Spleen (tissue), 11 donors: Measurements from ENCODE around the gene NUDT17. TPM values are rescaled to one million over a fixed set of nuclear protein-coding genes. Genes with fewer than 3 reads are reported as not detected.

ENCODE experiments used
- DNase-seq: peaks from one replicate; pipeline ENCODE4 v3.0.0-alpha.2; 2020
- H3K27ac ChIP-seq, 8 donors: fragments of 200-600 bp; sonication (generic) in 7 of 8; 1 replicate in 4 of 8; 2 replicates in 4 of 8; pipeline versions ENCODE4 v1.5.0 to v1.8.0; 2016 to 2021; ENCODE audit warnings: inconsistent platforms in 4 of 8, mild to moderate bottlenecking in 4 of 8, moderate library complexity in 1 of 8
- H3K27me3 ChIP-seq, 7 donors: fragments of 200-600 bp; sonication (generic) in 6 of 7; replicated peaks in 1 of 7; 1 replicate in 4 of 7; 2 replicates in 3 of 7; pipeline versions ENCODE4 v1.5.0 to v1.8.0; 2016 to 2021; ENCODE audit warnings: inconsistent platforms in 3 of 7, mild to moderate bottlenecking in 1 of 7
- H3K36me3 ChIP-seq, 6 donors: fragments of 200-600 bp; sonication (generic) in 5 of 6; 1 replicate in 4 of 6; 2 replicates in 2 of 6; pipeline versions ENCODE4 v1.5.0 to v1.8.0; 2016 to 2021; ENCODE audit warnings: inconsistent platforms in 2 of 6
- H3K4me1 ChIP-seq, 6 donors: fragments of 200-600 bp; sonication (generic) in 5 of 6; 1 replicate in 3 of 6; 2 replicates in 3 of 6; pipeline versions ENCODE4 v1.5.0 to v1.8.0; 2016 to 2021; ENCODE audit warnings: inconsistent platforms in 3 of 6
- H3K4me3 ChIP-seq, 8 donors: fragments of 200-600 bp; sonication (generic) in 7 of 8; 1 replicate in 4 of 8; 2 replicates in 4 of 8; pipeline versions ENCODE4 v1.5.0 to v1.8.0; 2016 to 2021; ENCODE audit warnings: inconsistent platforms in 4 of 8, mild to moderate bottlenecking in 4 of 8, moderate library complexity in 2 of 8
- H3K9me3 ChIP-seq, 8 donors: fragments of 200-600 bp; sonication (generic) in 7 of 8; 1 replicate in 4 of 8; 2 replicates in 4 of 8; pipeline versions ENCODE4 v1.5.0 to v1.8.0; 2016 to 2021; ENCODE audit warnings: inconsistent platforms in 4 of 8
- POLR2A ChIP-seq, 3 donors: fragments of 450-650 bp; IDR thresholded peaks; one replicate each; pipeline ENCODE4 v1.5.1; 2017; ENCODE audit warnings: antibody characterized with exemption in 3 of 3, mild to moderate bottlenecking in 1 of 3
- POLR2AphosphoS5 ChIP-seq, 3 donors: sonication (generic); formaldehyde crosslinking; IDR thresholded peaks; one replicate each; pipeline ENCODE4 v1.5.1; 2017; ENCODE audit warnings: antibody characterized with exemption in 3 of 3
- WGBS, 5 donors: extraction: QIAGEN DNeasy Blood & Tissue Kit in 3 of 5; methylation state at CpG; one replicate each; pipeline versions ENCODE4 v1.1.5 to v1.1.7; 2013 to 2018; 5-methylcytosine and 5-hydroxymethylcytosine counted together
- intact Hi-C: fragments of 100-400 bp; cut with DNase I; formaldehyde crosslinking; loops from one replicate; pipeline ENCODE4 v1.15.0; 2023; ENCODE audit warnings: low total_unique reads
- polyA plus RNA-seq, 3 donors: library from polyadenylated mRNA; stranded (reverse); fragments of 200-250 nt; gene quantifications; one replicate each; pipeline ENCODE4 v1.2.1, GENCODE V29; 2013
- total RNA-seq, 7 donors: library from RNA; depleted of rRNA in 3 of 7; stranded (reverse); fragments of >200 nt in 3 of 7; fragmentation: NEBNext Ultra II Directional in 4 of 7; extraction: Animal tissue kit (Norgen Biotek cat#: 25700) in 4 of 7; gene quantifications; one replicate each; pipeline versions ENCODE4 v1.1.0 to v1.2.1, GENCODE V29; 2016 to 2021
- TF ChIP-seq, protein P1 (sequence below), 11 experiments: fragments of 200-600 bp in 7 of 11; fragments of 450-650 bp in 4 of 11; sonication (generic) in 4 of 11; IDR thresholded peaks in 8 of 11; conservative IDR thresholded peaks in 3 of 11; 1 replicate in 7 of 11; 2 replicates in 4 of 11; pipeline versions ENCODE4 v1.4.0 to v1.8.0; 2016 to 2021; ENCODE audit warnings: antibody characterized with exemption in 11 of 11, inconsistent platforms in 4 of 11, mild to moderate bottlenecking in 1 of 11
- donor health status: healthy with polysubstance abuse.
- donor health status: DM: no; HTN: no; CAD: no; lungs with moderate emphysema.
- donor health status: DM: no; HTN: no; CAD: no.
- donor health status: Bipolar disorder and iron deficiency.
- donor health status: healthy.
- donor health status: DM: no; HTN: no; CAD: no.
- donor health status: DM: yes; HTN: yes; CAD: no.

The NUDT17 gene
- total and polyA plus RNA-seq, 10 donors, result 4.3 to 7.5 (median 5.3) TPM

DNA sequence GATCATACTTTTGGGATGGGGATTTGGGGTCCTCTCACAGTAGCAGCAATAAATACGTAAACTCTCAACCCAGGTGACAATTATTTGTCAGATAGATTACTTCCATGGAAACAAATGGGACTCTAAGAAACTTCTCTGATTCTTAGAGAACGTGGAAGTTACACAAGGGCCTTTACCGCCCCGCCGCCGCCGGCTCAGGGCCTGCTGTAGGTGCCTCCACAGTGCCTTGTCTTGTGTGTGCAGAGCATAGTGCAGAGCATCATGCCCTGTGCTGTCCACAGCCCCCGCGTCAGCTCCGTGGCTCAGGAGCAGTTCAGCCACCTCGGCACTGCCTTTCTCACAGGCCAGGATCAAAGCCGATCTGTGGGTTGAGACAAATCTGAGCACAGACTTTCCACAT, 29.2 kb downstream of the NUDT17 start:
- H3K4me3 ChIP-seq, result no peak overlapping the region
- DNase-seq, result no peak
- peaks cover 0 to 12% (median 0%) of the 10 kb centered on the region in 7 donors for H3K27me3 ChIP-seq
- TF ChIP-seq, protein P1, sequence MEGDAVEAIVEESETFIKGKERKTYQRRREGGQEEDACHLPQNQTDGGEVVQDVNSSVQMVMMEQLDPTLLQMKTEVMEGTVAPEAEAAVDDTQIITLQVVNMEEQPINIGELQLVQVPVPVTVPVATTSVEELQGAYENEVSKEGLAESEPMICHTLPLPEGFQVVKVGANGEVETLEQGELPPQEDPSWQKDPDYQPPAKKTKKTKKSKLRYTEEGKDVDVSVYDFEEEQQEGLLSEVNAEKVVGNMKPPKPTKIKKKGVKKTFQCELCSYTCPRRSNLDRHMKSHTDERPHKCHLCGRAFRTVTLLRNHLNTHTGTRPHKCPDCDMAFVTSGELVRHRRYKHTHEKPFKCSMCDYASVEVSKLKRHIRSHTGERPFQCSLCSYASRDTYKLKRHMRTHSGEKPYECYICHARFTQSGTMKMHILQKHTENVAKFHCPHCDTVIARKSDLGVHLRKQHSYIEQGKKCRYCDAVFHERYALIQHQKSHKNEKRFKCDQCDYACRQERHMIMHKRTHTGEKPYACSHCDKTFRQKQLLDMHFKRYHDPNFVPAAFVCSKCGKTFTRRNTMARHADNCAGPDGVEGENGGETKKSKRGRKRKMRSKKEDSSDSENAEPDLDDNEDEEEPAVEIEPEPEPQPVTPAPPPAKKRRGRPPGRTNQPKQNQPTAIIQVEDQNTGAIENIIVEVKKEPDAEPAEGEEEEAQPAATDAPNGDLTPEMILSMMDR (IDR thresholded peaks at IDR 0.05 in 8 of 11, conservative IDR thresholded peaks at IDR 0.05 in 3 of 11), result no peak
- TF ChIP-seq POLR2AphosphoS5 (IDR thresholded peaks at IDR 0.05) (no peak), POLR2A (IDR thresholded peaks at IDR 0.05) (no peak)
- H3K27ac ChIP-seq, result no peak overlapping the region
- 69 to 93% (median 86%) methylated on average over 12 of the region's 12 CpGs for WGBS, 5 donors
- no peaks in the 10 kb centered on the region for H3K36me3 ChIP-seq
- H3K9me3 ChIP-seq, result no peaks in the 10 kb centered on the region
- peaks cover 0 to 25% (median 16%) of the 10 kb centered on the region in 6 donors for H3K4me1 ChIP-seq
- intact Hi-C loops, result no loop called here

DNA sequence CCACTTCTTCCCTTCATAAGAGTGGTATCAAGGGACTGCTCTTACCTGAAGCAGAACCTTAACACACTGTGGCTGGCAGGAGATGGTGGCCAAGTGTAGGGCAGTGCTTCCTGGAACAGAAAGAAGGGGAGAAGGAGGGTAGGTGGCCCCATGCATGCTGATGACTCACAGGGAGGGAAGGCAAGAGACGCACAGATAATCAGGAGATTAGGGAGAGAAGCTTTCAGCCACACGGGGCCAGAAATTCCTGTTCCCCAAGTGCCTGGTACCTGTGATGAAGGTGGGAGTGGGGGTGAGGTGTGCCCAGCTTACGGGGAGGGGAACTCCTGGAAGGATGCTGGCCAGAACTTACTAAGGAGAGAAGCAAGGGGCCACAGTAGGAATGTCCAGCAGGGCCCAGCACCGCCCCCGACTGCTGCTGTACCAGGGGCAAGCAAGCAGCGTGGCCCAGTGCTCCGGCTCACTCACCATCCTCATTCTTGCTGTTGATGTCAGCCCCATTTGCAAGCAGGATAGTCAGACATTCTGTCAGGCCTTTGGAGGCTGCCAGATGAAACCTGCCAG, 32.6 kb downstream of the NUDT17 start:
- no peaks in the 10 kb centered on the region for H3K9me3 ChIP-seq
- 82 to 91% (median 89%) methylated on average over 7 of the region's 7 CpGs for WGBS, 5 donors
- no peak overlapping the region for H3K27ac ChIP-seq
- TF ChIP-seq POLR2A (IDR thresholded peaks at IDR 0.05) (no peak), POLR2AphosphoS5 (IDR thresholded peaks at IDR 0.05) (no peak)
- TF ChIP-seq, protein P1 (IDR thresholded peaks at IDR 0.05 in 8 of 11, conservative IDR thresholded peaks at IDR 0.05 in 3 of 11), result no peak
- H3K4me3 ChIP-seq, result no peak overlapping the region
- H3K36me3 ChIP-seq, result no peaks in the 10 kb centered on the region
- peaks cover 0 to 2% (median 0%) of the 10 kb centered on the region in 6 donors for H3K4me1 ChIP-seq
- peaks cover 0 to 10% (median 0%) of the 10 kb centered on the region in 7 donors for H3K27me3 ChIP-seq
- no peak for DNase-seq
- intact Hi-C loops, result no loop called here

DNA sequence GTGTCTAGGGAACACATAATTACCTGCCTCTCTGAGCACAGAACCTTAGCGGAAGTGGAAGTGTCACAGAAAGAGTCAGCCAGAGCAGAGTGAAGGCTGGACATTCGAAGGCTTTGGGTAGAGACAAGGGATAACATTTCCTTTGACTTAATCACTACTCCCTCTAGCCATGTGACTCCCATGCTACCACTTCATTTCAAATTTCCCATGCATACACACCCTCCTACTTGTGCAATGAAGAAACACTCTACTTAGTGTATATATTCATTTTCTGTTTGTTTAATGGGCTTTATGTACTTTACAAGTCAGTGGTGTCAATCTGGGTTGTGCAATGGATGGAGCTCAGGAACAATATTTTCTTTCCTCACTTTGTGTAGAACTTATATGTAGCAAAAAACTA, 33.3 kb downstream of the NUDT17 start:
- TF ChIP-seq POLR2AphosphoS5 (IDR thresholded peaks at IDR 0.05), result no peak
- no peak for TF ChIP-seq POLR2A (IDR thresholded peaks at IDR 0.05)
- TF ChIP-seq, protein P1 (IDR thresholded peaks at IDR 0.05 in 8 of 11, conservative IDR thresholded peaks at IDR 0.05 in 3 of 11), result no peak
- intact Hi-C loops, result no loop called here
- WGBS, 5 donors, result 79 to 88% (median 85%) methylated on average over 2 of the region's 2 CpGs
- no peaks in the 10 kb centered on the region for H3K4me1 ChIP-seq
- H3K9me3 ChIP-seq, result no peaks in the 10 kb centered on the region
- H3K36me3 ChIP-seq, result no peaks in the 10 kb centered on the region
- H3K4me3 ChIP-seq, result no peak overlapping the region
- no peak overlapping the region for H3K27ac ChIP-seq
- H3K27me3 ChIP-seq, result peaks cover 0 to 13% (median 0%) of the 10 kb centered on the region in 7 donors
- no peak for DNase-seq

DNA sequence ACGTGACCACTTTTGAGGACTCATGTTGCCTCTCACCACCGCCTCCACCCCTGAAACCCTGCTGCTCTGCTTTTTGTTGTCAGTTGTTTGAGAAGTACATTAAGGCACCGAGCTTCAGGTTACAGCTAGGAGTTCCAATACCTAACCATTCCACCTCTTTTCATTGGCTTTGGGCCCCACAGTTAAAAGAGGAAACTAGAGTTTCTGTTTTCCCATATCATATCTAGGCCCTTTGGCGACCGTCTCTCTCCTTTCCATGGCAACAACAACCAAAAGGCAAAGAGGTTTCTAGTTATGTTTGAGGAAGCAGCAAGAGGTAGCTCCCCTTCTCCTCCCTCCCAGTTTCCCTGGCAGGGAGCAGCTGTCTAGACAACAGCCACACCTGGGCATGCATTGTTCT, 34.3 kb downstream of the NUDT17 start:
- Histone ChIP-seq H3K4me3 (no peak overlapping the region), H3K36me3 (no peaks in the 10 kb centered on the region), H3K27me3 (peaks cover 0 to 23% (median 0%) of the 10 kb centered on the region in 7 donors), H3K9me3 (no peaks in the 10 kb centered on the region), H3K27ac (no peak overlapping the region), H3K4me1 (peaks cover 0 to 3% (median 0%) of the 10 kb centered on the region in 6 donors)
- TF ChIP-seq, protein P1 (IDR thresholded peaks at IDR 0.05 in 8 of 11, conservative IDR thresholded peaks at IDR 0.05 in 3 of 11), result no peak
- no peak for TF ChIP-seq POLR2AphosphoS5 (IDR thresholded peaks at IDR 0.05)
- no peak for TF ChIP-seq POLR2A (IDR thresholded peaks at IDR 0.05)
- no peak for DNase-seq
- intact Hi-C loops, result no loop called here
- 53 to 63% (median 60%) methylated on average over 5 of the region's 5 CpGs for WGBS, 5 donors
